OCI-LY3 (cell line): ENCODE data around the gene RGS6.
A peak's percentile ranks its signal among the peaks of the same experiment; 100 is the strongest.

ENCODE experiments used
- H2AFZ ChIP-seq: fragments of 200-600, 300-600 bp; shearing (Covaris generic); 2 replicates; pipeline ENCODE4 v1.6.0; 2014; ENCODE audit warnings: antibody characterized with exemption, low read depth, low read length
- H3K27ac ChIP-seq: fragments of 200-600, 300-600 bp; sonication (generic); 2 replicates; pipeline ENCODE4 v1.5.1; 2014; ENCODE audit warnings: mild to moderate bottlenecking, low read length, moderate library complexity, mixed read lengths
- H3K27me3 ChIP-seq: fragments of 200-600, 300-600 bp; sonication (generic); 2 replicates; pipeline ENCODE4 v1.6.1; 2014; ENCODE audit warnings: low read depth, low read length, mixed read lengths
- H3K36me3 ChIP-seq: fragments of 200-600, 300-600 bp; sonication (generic); replicated peaks from 2 replicates; pipeline ENCODE3; 2014; ENCODE audit warnings: low read depth, low read length, mixed read lengths
- H3K4me1 ChIP-seq: fragments of 300-600, 200-600 bp; sonication (generic); 2 replicates; pipeline ENCODE4 v1.6.1; 2014; ENCODE audit warnings: low read length, mixed read lengths
- H3K4me2 ChIP-seq: fragments of 200-600, 300-600 bp; sonication (generic); 2 replicates; pipeline ENCODE4 v1.6.1; 2014; ENCODE audit warnings: low read length, mixed read lengths
- H3K4me3 ChIP-seq: fragments of 300-600, 200-600 bp; sonication (generic); 2 replicates; pipeline ENCODE4 v1.5.1; 2014; ENCODE audit warnings: antibody characterized with exemption, mild to moderate bottlenecking, low read length, moderate library complexity
- H3K79me2 ChIP-seq: fragments of 300-600, 200-600 bp; shearing (Covaris generic); 2 replicates; pipeline ENCODE4 v1.6.1; 2014; ENCODE audit warnings: mild to moderate bottlenecking, low read length, mixed read lengths
- H3K9ac ChIP-seq: fragments of 300-600, 200-600 bp; shearing (Covaris generic); 2 replicates; pipeline ENCODE4 v1.6.0; 2014; ENCODE audit warnings: mild to moderate bottlenecking, low read length, moderate library complexity
- H3K9me3 ChIP-seq: fragments of 200-600, 300-600 bp; shearing (Covaris generic); 2 replicates; pipeline ENCODE4 v1.6.1; 2014; ENCODE audit warnings: low read length, mixed read lengths; ENCODE audit not compliant: insufficient read depth
- H4K20me1 ChIP-seq: fragments of 200-600, 300-600 bp; sonication (generic); 2 replicates; pipeline ENCODE4 v1.6.1; 2016; ENCODE audit warnings: low read length, mixed read lengths; ENCODE audit not compliant: insufficient read depth
- CTCF ChIP-seq: fragments of 200-600, 300-600 bp; sonication (generic); IDR thresholded peaks from 2 replicates; pipeline ENCODE4 v1.5.1; 2014; ENCODE audit warnings: antibody characterized with exemption, low read length, low read depth
- EZH2phosphoT487 ChIP-seq: fragments of 200-600 bp; shearing (Covaris generic); IDR thresholded peaks from 2 replicates; pipeline ENCODE4 v1.6.1; 2018; ENCODE audit warnings: antibody characterized with exemption, mixed run types, low read depth

Gene RGS6

DNA sequence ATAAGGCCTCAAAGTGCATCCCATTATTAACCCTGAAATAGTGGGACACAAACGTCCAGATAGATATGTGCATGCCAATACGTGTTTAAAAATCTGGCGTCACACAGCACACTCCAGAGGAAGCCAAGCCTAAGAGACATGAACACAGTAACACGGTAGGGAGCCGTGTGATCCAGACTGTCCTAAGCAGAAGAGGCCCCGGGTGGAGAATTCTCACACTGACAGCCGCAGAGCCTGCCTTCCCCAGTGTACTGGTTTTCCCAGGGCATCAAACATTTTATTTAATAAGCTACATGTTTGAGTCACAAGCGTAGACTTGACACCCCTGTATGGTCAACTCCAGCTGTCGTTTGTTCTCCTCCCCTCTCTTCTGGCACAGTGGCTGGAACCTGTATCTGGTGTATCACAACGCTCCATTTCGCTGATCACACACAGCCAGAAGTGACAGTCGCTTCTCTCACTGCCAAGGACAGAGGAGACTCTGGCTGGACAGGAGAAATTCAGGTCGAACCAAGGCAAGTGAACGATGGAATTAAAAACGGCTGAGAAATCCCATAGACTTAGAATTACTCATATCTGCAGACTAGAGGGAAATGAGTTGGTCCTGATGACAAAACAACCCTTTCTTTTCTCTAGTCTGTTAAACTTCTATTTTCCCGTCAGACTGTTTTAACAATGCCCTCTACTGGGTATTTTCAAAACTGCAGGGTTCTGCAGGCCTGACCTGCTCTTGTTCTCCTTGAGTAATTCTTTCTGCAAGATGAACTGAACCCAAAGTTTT, 359.9 kb downstream of the RGS6 start:
- H2AFZ ChIP-seq = no peak overlapping the region
- no peak overlapping the region for H3K9ac ChIP-seq
- no peaks in the 10 kb centered on the region for H3K4me1 ChIP-seq
- peaks cover 23% of the 10 kb centered on the region for H3K27me3 ChIP-seq
- no peaks in the 10 kb centered on the region for H3K79me2 ChIP-seq
- no peak overlapping the region for H3K4me3 ChIP-seq
- no peaks in the 10 kb centered on the region for H3K9me3 ChIP-seq
- TF ChIP-seq EZH2phosphoT487 (no peak), CTCF (peak; percentile 84)
- no peak overlapping the region for H3K4me2 ChIP-seq
- no peaks in the 10 kb centered on the region for H4K20me1 ChIP-seq
- H3K27ac ChIP-seq = no peak overlapping the region
- H3K36me3 ChIP-seq = no peaks in the 10 kb centered on the region

DNA sequence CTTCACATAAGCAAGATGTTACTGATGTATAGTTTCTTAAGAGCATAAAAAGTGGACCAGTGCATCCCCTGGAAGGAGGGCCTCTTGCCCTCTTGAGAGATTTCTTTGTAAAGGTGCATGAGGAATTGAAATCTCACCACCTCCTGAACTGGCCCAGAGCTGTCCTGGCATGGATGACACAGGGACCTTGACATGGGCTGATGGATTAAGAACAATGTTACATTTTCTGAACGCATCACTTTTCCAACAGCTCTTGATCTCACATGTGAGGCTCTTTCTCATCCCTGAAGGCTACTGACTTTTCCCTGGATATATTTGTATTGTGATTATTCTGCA, 360.4 kb downstream of the RGS6 start:
- no peak overlapping the region for H2AFZ ChIP-seq
- peaks cover 23% of the 10 kb centered on the region for H3K27me3 ChIP-seq
- H3K79me2 ChIP-seq = no peaks in the 10 kb centered on the region
- H3K9me3 ChIP-seq = no peaks in the 10 kb centered on the region
- TF ChIP-seq EZH2phosphoT487 = no peak
- no peak for TF ChIP-seq CTCF
- no peaks in the 10 kb centered on the region for H4K20me1 ChIP-seq
- H3K9ac ChIP-seq = no peak overlapping the region
- no peak overlapping the region for H3K4me3 ChIP-seq
- no peaks in the 10 kb centered on the region for H3K4me1 ChIP-seq
- H3K36me3 ChIP-seq = no peaks in the 10 kb centered on the region
- no peak overlapping the region for H3K27ac ChIP-seq
- H3K4me2 ChIP-seq = no peak overlapping the region

GRCh38 chr14:72301352-72301751, 369.1 kb downstream of the RGS6 start:
- H2AFZ ChIP-seq = no peak overlapping the region
- no peaks in the 10 kb centered on the region for H3K79me2 ChIP-seq
- no peak overlapping the region for H3K4me2 ChIP-seq
- peaks cover 6% of the 10 kb centered on the region; the same call in 1 of the 2 replicates for H3K9me3 ChIP-seq
- peaks cover 6% of the 10 kb centered on the region; the same call in 1 of the 2 replicates for H3K27me3 ChIP-seq
- no peaks in the 10 kb centered on the region for H4K20me1 ChIP-seq
- no peak overlapping the region for H3K4me3 ChIP-seq
- H3K9ac ChIP-seq = no peak overlapping the region
- no peak overlapping the region for H3K27ac ChIP-seq
- H3K36me3 ChIP-seq = no peaks in the 10 kb centered on the region
- TF ChIP-seq EZH2phosphoT487 = no peak
- no peak for TF ChIP-seq CTCF
- no peaks in the 10 kb centered on the region for H3K4me1 ChIP-seq

DNA sequence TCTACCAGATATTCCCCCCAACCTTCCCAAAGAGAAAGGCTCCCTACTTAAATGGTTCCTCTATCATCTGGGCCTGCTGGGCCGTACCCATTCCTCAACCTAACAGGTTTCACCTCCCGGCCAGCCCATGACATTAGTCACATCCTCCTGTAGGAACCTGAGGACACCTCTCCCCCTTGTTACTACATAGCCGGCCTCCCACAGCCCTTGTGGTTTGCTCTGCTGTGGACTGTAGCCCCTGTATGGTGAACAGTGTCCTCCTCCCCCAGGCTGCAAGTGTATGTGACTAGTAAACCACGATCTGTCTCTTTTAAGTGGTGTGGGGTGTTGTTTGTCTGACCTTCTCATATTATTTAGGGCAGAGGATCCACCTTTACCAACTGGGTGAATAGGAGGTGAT, 371.7 kb downstream of the RGS6 start:
- TF ChIP-seq EZH2phosphoT487 (no peak), CTCF (no peak)
- Histone ChIP-seq H3K9ac (no peak overlapping the region), H3K4me2 (no peak overlapping the region), H3K9me3 (peaks cover 9% of the 10 kb centered on the region; the same call in 1 of the 2 replicates), H3K36me3 (no peaks in the 10 kb centered on the region), H4K20me1 (no peaks in the 10 kb centered on the region), H3K4me3 (no peak overlapping the region), H3K4me1 (no peaks in the 10 kb centered on the region), H2AFZ (no peak overlapping the region), H3K27ac (no peak overlapping the region), H3K79me2 (no peaks in the 10 kb centered on the region), H3K27me3 (peaks cover 13% of the 10 kb centered on the region; the same call in 1 of the 2 replicates)
